Measurements from ENCODE around the gene ALDH1A3.

DNA sequence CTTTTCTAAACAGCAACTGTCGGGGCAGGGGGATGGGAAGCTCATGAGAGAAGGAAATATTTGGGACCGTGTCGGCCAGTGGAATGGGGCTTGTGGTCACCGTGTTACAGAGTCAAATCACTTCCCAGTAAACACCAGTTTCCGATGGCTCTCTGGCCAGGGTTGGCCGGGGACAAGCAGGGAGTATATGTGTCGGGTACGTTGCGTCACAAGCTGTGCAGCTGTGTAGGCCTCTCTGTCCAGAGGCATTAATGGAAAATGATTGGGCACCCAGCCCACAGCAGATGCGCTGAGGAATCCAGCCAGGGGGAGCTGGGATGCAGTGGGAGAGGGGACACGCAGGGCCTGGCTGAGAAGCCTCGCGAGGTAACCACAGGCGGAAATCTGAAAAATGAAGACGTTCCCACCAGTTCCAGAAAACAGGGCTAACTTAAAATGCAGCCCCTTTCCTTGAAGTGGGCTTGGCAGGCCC, 15.8 kb upstream of the ALDH1A3 start:
- TF ChIP-seq CTCF (IDR thresholded peaks at IDR 0.05; ENCODE audit: low read depth, low read length): no peak
- TF ChIP-seq POLR2A (IDR thresholded peaks at IDR 0.05; ENCODE audit: extremely low read depth, insufficient read length): no peak
- TF ChIP-seq MYC (IDR thresholded peaks at IDR 0.05; ENCODE audit: low read depth, low read length): no peak
